Neural crest cell (in vitro differentiated cells): ENCODE data around the gene NOTCH3. TPM values are rescaled to one million over a fixed set of nuclear protein-coding genes. Genes with fewer than 3 reads are reported as not detected.

Source experiments
- DNase-seq: peaks from one replicate; pipeline ENCODE4 v3.0.0; 2021; ENCODE audit warnings: low read depth, mixed read lengths, low spot score
- H3K27ac Mint-ChIP-seq: one replicate; pipeline ENCODE4 v1.8.0; 2021; ENCODE audit warnings: mild to moderate bottlenecking, mixed read lengths; ENCODE audit not compliant: unreplicated experiment
- H3K27me3 Mint-ChIP-seq: 2 replicates; pipeline ENCODE4 v1.8.0; 2021; ENCODE audit warnings: low read depth, mild to moderate bottlenecking, mixed read lengths
- H3K36me3 Mint-ChIP-seq: 2 replicates; pipeline ENCODE4 v1.8.0; 2021; ENCODE audit warnings: low read depth, mild to moderate bottlenecking, mixed read lengths
- H3K4me1 Mint-ChIP-seq: 2 replicates; pipeline ENCODE4 v1.8.0; 2021; ENCODE audit warnings: mixed read lengths
- H3K4me3 Mint-ChIP-seq: one replicate; pipeline ENCODE4 v1.8.0; 2021; ENCODE audit warnings: mild to moderate bottlenecking, mixed read lengths
- H3K9me3 Mint-ChIP-seq: 2 replicates; pipeline ENCODE4 v1.8.0; 2021; ENCODE audit warnings: mixed read lengths
- long read RNA-seq: library from polyadenylated mRNA; unstranded; transcript quantifications from one replicate; pipeline ENCODE4 v2.0.0, GENCODE V29; 2020
- total RNA-seq: library from RNA; stranded (reverse); gene quantifications from 2 replicates; pipeline ENCODE4 v1.2.1, GENCODE V29; 2021
- TF ChIP-seq, protein P1 (sequence below): fragments of 200-600 bp; sonication (generic); conservative IDR thresholded peaks from 2 replicates; pipeline ENCODE4 v1.5.0; 2021; ENCODE audit warnings: antibody characterized with exemption, mild to moderate bottlenecking

The NOTCH3 gene
- total RNA-seq: 125 and 127 TPM in 2 replicates
- long read RNA-seq, partial matches to known transcripts: 0 of 2 reads
- long read RNA-seq, other reads (novel, unspliced or antisense): 2 of 2 reads

DNA sequence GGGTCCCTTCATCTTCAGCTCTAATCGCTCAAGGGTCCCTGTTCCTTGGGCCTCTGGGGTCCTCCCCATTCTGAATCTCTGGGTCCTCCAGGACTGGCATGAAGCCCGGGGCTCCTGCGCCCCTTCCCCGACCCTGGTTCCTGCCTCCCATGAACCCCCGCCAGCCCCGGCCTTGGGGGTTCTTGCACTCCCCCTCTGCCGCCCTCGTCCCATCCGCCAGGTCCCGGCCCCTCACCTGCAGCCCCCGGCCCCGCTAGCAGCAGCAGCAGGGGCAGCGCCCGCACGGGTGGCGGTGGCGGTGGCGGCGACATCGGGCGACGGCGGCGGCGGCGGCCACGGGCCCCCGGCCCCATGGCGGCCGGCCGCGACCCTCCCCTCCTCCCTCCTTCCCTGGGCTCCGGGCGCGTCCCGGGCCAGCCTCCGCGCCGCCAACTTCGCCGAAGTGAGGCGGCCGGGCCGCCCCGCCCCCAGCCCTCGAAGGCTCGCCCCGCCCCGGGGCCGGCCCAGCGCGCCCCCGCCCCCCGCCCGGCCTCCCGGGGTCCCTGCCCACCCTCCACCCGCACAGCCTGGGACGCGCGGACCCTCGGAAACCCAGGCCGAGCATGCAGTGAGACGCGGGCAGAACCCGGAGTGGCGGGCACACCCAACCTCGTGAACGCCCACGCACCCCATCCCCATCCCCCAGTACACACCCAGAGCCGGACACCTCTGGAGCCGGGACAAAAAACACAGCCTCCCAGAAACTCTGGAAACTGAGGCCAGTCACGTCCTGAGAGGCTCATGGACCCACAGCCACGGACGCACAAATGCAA, at the start of gene NOTCH3:
Gene NOTCH3, minus strand, starts transcription at position 443 of the 812 bp plus-strand sequence. Its CDS starts 90 bp downstream, at position 353.
- Mint-ChIP-seq H3K9me3 (no peaks in the 10 kb centered on the region), H3K27me3 (no peaks in the 10 kb centered on the region), H3K4me3 (peak within 1 kb of the TSS; percentile 87), H3K27ac (no peak within 1 kb of the TSS), H3K4me1 (peaks cover 27% of the 10 kb centered on the region), H3K36me3 (peaks cover 10% of the 10 kb centered on the region)
- DNase-seq: peak; percentile 47
- TF ChIP-seq, protein P1, sequence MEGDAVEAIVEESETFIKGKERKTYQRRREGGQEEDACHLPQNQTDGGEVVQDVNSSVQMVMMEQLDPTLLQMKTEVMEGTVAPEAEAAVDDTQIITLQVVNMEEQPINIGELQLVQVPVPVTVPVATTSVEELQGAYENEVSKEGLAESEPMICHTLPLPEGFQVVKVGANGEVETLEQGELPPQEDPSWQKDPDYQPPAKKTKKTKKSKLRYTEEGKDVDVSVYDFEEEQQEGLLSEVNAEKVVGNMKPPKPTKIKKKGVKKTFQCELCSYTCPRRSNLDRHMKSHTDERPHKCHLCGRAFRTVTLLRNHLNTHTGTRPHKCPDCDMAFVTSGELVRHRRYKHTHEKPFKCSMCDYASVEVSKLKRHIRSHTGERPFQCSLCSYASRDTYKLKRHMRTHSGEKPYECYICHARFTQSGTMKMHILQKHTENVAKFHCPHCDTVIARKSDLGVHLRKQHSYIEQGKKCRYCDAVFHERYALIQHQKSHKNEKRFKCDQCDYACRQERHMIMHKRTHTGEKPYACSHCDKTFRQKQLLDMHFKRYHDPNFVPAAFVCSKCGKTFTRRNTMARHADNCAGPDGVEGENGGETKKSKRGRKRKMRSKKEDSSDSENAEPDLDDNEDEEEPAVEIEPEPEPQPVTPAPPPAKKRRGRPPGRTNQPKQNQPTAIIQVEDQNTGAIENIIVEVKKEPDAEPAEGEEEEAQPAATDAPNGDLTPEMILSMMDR: no peak

DNA sequence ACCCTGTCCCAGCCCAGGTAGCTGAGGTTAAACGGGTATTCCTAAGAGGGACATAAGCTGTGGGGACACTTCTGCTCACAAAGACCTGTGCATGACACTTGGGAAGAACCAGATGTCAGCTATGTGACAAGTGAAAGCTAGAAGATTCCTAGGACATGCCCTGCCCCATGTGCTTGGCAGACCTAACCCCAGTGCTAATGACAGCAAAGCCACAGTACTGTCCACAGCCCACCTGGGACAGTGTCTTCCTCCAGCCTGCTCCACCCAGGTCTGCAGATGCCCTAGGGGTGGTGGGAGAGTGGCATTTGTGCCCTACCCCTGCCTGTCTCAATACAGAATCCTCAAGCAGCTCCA, 49.8 kb upstream of the NOTCH3 start:
- TF ChIP-seq, protein P1: no peak
- no peaks in the 10 kb centered on the region for H3K9me3 Mint-ChIP-seq
- peaks cover 12% of the 10 kb centered on the region for H3K4me1 Mint-ChIP-seq
- no peaks in the 10 kb centered on the region for H3K27me3 Mint-ChIP-seq
- no peaks in the 10 kb centered on the region for H3K36me3 Mint-ChIP-seq
- DNase-seq: no peak
- H3K27ac Mint-ChIP-seq: no peak overlapping the region
- no peak overlapping the region for H3K4me3 Mint-ChIP-seq

DNA sequence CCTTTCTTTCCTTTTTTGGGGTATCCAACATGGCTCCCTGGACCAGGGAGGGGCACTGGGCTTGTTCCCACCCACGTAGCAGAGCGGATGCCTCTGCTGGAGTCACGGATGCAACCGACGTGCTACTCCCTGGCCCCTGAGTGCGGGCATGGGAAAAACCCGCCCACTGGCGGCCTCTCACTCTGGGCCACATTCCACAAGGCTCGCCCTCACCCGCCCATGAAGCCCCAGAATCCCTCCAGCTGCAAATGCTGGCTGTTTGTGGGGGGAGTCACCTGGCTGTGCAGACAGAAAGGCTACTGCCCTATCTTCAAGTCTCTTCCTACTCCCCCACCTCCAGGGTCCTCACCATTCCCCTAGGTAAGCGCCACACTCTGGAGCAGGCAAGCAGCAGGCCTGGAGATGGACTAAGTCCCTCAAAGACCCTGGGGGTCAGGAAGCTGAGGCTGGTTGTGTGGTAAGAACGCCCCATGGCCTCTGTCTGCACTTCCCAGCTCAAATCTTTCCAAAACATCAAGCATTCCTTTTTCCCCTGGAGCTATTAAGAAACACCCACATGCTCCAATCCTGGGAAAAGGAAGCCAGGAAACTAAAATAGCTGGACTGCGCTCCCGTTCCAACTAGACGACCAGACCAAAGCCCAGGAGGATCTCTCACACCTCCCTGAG, 49.3 kb upstream of the NOTCH3 start:
- Mint-ChIP-seq H3K36me3 (no peaks in the 10 kb centered on the region), H3K27me3 (no peaks in the 10 kb centered on the region), H3K27ac (peak overlapping the region; percentile 50), H3K4me3 (no peak overlapping the region), H3K4me1 (peaks cover 12% of the 10 kb centered on the region), H3K9me3 (no peaks in the 10 kb centered on the region)
- DNase-seq: no peak
- TF ChIP-seq, protein P1: no peak

DNA sequence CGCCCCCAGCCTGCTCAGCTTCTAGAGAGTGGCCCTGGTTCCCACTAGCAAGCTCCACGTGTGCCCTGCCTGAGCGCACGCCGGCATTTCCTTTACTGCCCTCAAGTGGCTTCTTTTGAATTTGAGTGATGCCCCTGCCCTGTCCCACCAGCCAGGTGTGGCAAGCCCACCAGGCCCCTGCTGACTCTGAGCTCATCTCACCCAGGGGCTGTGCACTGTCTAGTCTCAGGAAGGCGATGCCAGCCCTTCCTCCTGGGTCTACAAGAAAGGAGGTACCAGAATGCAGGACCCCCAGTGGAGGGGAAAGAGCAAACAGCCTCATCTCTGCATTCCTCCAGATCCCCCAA, 48.7 kb upstream of the NOTCH3 start:
- no peak for DNase-seq
- TF ChIP-seq, protein P1: no peak
- Mint-ChIP-seq H3K9me3 (no peaks in the 10 kb centered on the region), H3K4me3 (no peak overlapping the region), H3K27ac (no peak overlapping the region), H3K4me1 (peaks cover 12% of the 10 kb centered on the region), H3K27me3 (no peaks in the 10 kb centered on the region), H3K36me3 (peaks cover 3% of the 10 kb centered on the region)

DNA sequence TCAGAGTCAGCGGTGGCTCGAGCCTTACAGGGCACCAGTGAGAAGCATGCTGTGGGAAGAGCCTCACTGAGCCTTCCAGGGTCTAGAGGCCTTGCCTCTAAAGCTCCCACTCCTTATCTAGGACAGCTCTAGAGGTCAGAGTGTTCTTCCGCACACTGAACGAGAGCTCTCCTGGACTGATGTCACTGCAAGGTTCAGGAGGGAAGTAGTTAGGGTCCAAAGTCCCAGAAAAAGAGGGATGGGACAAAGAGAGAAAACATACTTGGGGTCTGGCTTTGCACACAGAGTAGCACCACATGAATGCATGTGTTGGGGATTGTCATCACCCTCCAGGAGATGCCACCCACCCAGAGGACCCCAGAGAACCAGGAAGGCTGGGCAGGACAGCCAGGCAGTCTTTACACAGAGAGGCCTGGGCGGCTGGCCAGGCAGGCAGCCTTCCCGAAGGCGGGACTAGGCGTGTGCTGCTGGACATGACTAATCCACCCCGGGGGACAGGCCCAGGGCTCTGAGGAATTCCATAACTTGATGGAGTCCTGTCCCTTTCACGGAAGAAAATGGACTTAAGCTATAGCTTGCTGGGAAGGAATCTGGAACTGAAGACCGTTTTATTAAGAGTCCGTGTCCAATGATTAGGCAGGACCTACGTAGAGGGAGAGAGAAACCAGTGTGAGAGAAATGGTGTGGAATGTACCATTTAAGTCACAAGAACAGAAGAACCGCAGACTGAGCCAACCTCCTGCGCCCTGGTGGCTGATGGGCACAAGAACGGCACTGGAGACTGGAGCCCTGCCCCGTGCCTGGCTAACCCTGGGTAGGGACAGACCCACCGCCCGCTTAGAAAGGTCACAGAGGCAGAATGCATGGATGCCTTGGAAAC, 48.1 kb upstream of the NOTCH3 start:
- no peaks in the 10 kb centered on the region for H3K9me3 Mint-ChIP-seq
- H3K4me3 Mint-ChIP-seq: no peak overlapping the region
- peaks cover 1% of the 10 kb centered on the region for H3K27me3 Mint-ChIP-seq
- no peak overlapping the region for H3K27ac Mint-ChIP-seq
- peaks cover 4% of the 10 kb centered on the region for H3K36me3 Mint-ChIP-seq
- no peak for DNase-seq
- TF ChIP-seq, protein P1: no peak
- H3K4me1 Mint-ChIP-seq: peaks cover 12% of the 10 kb centered on the region
